Embryonic facial prominence (tissue), 1 donor: Measurements from ENCODE around the gene RHBDD3.

Source experiments
- DNase-seq: peaks from one replicate; pipeline ENCODE4 v3.0.0-alpha.2; 2016; ENCODE audit errors: extremely low spot score

Gene RHBDD3

DNA sequence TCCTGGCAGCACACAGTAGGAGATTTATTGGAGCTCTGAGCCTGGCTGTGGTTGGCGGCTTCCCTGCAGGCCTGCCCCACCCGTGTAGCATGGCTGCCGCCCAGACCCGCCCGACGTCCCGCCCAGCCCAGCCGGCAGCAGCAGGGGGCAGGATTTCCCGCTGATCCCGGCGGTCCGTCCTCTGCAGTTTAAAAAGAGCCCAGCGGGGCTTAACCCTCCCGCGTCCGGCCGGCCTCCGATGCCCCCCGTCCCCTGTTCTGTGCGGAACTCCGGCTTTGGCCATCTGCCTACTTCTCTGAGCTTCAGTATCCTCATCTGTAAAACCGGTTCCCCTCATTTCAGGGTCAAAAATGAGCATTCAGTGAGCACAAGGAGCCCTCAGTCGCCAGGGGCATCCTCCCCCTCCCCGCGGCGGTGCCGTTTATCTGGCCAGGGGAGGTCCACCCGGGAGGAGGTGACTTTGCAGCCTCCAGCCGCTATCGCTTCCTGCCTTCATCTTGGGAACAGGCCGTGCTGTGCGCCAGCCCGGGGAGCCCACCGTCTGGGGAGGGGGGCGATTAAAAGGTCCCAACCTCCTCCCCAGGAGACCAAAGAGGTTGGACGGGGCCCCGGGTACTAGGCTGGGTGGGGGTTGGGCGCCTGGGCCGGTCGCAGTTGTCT is 38.5 kb upstream of the RHBDD3 start, which contains the start of gene GAS2L1:
GAS2L1 (plus strand) TSS at position 476 of the 660 bp plus-strand sequence. CDS start 1,456 bp downstream, outside the sequence.
- DNase-seq = peak; percentile 52

DNA sequence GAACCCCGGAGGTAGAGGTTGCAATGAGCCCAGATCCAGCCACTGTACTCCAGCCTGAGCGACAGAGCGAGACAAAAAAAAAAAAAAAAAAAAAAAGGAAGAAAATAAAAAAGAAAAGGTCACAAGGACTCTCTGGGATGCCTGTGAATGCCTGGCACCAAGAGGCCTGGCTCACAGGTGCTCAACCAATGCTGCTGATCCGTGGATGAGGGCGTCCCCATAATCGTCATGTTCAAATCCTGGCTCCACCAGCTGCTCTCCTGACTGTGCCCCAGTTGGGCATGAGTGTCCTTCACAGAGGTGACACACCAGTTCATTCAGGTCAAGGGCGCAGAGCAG is 38.0 kb upstream of the RHBDD3 start:
- DNase-seq = no peak

DNA sequence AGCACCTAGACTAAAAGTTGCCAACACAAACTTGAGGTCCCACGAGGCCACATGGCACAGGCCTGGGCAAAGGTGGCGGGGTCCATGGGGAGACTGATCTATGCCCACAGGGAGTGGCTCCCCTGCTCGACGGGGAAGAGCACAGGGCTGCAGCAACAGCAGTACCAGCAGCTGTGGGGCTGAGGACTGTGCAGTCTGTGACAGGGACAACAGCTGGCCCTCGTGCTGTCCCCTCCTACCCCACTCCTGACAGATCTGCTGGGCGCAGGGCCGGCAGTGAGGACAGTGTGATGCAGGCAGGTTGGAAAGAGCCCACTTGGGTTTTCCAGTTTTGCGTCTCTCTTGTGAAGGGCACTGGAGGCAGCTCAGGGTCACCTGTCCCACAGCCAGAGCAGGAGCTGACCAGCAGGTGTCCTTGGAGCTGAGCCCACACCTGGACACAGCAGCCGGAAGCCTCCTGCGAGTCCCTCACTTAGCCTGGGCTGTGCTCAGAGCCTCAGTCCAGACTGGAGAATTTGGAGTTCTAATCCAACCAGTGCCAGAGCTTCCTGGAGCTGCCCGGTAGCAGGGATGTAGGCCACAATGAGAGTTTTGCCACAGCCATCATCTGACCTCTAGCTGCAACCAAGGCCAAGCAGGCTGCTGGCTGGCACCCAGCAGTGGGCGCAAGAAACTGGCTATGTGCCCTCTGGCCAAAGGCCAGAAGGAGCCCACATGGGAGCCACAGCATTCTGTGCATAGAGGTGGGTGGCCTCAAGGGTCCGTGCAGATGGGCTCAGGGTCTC is 35.1 kb upstream of the RHBDD3 start:
- DNase-seq = no peak

DNA sequence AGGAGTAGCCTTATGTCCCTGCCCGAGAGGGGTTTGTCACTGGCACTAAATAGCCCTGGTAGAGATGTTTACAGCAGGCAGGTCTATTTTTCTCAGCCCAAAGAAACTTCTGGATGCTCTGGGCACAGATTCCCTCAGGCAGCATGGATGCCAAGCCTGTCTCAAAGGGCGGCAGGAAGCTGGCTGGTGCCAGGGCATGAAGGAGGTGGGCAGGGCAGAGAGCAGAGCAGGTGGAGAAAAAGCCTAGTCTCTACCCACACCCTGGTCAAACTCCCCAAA is 34.6 kb upstream of the RHBDD3 start:
- DNase-seq = no peak

DNA sequence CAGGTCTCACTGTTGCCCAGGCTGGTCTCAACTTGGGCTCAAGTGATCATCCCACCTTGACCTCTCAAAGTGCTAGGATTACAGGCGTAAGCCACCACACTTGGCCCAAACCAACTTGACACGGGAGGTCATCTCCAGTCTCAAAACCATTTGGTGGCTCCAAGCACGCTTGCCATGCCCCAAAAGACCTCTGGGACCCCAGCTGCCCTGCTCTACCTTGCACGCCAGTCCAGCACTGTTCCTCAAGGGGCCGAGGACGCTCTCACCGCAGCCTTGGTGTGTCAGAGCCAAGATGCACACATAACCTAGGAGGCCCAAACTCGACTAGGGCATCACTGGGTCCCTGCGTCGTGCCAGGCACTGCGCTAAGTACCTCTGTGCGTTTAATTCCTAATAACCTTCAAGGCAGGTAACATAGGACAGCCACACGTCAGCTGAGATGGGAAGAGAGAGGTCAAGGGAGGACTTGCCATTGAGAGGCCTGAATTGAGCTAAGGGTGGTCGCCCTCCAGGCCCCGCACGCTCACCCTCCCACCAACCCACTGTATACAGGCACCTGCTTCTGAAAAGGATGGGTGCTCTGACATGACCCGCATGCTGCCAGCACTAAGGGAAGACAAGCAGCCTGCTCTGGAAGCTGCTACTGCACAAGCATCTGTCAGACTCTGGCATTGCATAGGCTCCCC is 34.1 kb upstream of the RHBDD3 start:
- DNase-seq = no peak

DNA sequence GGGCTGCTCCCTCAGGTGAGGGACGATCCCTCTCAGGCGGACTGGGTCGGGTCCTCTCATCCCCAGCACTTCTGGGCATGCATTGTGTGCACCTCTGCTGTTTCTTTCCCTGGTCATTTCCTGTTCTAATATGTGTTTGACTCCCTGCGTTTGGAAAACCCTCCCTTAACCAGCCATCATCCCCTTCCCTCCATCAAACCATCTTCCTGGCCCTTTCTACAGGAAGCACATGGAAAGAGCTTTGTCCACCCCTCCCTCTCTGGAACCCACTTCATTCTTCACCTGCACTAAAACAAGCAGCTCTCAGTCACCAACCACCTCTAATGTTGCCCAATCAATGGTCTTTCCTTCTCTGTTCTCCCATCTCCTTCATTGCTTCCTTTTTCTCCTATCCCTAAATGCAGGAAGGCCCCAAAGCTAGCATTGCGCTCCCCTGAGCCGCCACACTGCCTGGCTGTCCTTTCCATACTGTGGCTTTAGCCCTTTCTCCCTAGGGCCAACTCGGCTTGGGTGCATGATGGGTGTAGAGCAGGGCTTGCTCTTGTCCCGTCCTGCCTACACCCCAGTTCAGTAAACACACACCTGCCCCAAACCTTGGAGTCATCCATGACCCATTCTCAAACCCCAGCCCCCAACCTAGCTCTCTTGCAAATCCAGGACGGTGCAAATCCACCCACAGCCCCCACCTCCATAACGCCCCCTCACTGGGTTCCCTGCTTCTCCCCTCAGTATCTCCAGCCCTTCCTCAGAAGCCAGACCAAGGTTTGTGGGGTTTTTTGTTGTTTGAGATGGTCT is 33.2 kb upstream of the RHBDD3 start:
- DNase-seq = no peak

DNA sequence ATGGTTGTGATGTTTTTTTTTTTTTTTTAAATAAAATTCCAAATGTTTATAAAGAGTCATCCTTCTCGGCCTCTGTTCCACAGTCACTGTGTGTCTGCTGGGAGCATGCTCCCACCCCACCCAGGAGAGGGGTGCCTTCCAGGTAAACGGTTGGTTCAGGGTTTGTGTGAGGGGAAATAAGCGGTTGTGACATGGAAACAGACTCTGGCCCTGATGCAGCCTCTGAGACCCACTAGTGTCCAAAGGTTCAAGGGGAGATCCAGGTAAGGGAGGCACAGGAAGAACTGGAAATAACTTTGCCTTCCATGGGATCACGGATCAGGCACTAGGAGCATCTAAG is 32.7 kb upstream of the RHBDD3 start:
- no peak for DNase-seq

DNA sequence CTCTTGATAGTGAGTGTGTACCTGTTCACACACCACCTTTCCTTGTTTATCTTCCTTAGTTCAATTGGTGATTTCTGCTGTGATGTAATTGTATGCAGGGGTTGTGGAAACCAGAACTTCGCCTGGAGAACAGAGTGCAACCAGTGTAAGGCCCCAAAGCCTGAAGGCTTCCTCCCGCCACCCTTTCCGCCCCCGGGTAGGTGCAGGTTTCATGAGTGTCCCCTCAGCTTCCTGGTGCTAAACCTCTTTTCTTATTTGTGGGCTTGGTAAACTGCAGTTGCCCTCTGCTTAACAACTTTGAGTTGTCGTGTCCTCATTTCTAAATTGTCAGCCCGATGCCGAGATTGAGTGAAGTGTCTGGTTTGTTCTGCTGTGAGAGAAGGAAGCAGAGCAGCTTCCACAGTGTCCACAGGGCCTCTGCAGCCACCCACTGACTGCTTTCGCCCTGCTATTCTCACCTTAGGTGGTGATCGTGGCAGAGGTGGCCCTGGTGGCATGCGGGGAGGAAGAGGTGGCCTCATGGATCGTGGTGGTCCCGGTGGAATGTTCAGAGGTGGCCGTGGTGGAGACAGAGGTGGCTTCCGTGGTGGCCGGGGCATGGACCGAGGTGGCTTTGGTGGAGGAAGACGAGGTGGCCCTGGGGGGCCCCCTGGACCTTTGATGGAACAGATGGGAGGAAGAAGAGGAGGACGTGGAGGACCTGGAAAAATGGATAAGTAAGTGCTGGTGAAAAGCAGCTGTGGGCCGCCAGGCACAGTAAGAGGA is 31.5 kb upstream of the RHBDD3 start:
- no peak for DNase-seq

DNA sequence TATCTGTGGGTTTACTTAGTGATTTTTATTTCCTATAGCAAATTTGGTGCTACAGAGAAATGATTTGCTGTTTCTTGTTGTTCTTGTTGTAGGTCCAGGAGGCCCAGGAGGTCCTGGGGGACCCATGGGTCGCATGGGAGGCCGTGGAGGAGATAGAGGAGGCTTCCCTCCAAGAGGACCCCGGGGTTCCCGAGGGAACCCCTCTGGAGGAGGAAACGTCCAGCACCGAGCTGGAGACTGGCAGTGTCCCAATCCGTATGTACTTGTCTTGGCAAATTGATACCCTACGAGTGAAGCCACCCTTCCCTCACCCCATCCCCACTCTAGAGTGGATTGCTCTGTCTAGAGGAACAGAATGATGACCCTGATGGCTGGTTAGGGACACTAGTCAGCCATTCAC is 30.9 kb upstream of the RHBDD3 start:
- no peak for DNase-seq

DNA sequence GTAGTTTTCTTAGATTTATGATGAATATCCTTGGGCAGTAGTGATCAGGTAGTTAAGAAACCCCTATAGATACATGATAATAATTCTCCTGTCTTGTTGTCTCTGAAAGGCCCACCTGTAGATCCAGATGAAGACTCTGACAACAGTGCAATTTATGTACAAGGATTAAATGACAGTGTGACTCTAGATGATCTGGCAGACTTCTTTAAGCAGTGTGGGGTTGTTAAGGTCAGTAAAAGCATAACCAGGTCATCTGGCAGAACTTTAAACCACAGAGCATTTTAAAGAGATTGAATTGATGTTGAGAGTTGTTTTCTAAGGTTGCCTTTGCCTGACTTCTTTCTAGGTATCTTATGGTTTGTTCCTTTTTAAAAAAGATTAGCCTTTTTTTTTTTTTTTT is 24.6 kb upstream of the RHBDD3 start:
- no peak for DNase-seq

DNA sequence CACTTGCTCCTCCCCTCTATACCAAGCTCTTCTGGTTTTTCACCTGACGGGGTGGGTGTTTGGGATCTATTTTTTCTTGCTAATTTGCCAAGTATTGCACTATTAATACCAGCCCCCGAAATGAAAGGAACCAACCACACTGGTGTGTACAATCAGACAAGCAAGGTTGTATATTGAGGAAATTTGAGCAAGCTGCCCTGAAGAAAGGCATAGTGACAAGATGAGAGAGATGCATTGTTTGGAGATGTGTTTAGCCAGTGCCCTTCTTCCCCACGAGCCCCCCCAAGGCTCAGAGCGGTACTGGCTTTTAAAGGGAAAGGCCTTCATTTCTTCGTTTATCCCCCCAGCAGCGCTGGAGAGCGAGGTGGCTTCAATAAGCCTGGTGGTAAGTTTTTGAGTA is 23.4 kb upstream of the RHBDD3 start:
- no peak for DNase-seq

DNA sequence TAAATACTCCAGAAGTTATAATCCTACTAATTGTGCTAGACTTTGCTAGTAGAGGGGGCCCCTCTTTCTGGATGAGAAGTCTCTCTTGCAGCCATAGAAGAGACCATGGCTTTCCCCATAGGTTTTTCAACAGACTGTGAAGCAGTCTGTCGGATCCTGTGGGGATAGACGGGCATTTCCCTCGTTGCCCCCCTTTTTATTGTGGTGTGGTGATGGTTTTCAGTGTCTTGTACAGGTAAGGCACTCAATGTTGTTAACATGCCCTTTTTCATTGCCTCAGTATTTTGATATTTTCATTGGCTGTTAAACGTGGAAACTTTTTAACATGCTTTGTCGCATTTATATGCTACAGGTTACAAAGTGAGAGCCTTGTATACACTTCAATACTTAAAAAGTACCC is 22.3 kb upstream of the RHBDD3 start:
- no peak for DNase-seq

DNA sequence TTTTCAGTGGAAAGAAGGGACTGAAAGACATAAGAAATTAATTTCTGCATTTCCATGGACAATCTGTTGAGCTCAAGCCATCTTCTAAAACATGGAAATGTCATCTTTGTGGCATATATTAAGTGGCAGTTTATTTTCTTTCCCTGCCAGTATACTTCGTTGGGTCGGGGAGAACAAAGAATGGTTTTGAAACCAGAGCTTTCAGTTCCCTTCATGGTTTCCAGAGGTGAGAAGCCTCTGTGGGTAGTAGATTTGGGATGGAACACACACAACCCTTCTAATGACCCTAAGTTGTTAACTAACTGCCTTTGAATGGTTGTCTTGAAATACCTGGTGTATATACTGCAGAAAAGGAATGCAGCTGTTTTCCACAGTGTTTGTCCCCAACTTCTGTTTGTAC is 21.1 kb upstream of the RHBDD3 start:
- no peak for DNase-seq

DNA sequence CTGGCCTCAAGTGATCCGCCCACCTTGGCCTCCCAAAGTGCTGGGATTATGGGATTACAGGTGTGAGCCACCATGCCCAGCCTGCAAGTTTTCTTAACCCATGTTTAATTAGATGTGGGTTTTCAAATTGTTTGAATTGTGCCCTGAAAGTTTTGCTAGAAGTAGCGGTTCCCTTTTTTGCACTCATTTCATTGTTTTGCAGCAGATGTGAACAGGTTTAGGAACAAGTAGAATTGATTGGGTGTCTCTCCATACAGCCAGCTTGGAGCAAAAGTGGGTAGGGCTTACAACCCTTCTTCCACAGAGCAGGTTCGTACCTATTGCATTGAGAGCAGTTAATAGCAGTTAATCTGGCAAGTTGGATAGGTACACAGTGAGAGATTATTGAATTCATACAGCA is 16.4 kb upstream of the RHBDD3 start:
- DNase-seq = no peak

DNA sequence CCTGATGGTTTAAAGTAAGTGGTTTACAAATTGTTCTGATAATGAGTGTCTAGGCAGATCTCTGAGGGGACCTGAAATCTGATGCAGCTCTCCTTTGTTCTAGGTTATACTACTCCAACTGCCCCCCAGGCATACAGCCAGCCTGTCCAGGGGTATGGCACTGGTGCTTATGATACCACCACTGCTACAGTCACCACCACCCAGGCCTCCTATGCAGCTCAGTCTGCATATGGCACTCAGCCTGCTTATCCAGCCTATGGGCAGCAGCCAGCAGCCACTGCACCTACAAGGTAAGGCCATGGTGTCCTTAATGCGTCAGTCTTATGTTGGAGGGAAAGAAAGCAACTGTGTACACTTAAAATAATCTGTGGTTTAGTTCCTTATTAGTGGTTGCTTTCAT is 10.1 kb upstream of the RHBDD3 start:
- no peak for DNase-seq

DNA sequence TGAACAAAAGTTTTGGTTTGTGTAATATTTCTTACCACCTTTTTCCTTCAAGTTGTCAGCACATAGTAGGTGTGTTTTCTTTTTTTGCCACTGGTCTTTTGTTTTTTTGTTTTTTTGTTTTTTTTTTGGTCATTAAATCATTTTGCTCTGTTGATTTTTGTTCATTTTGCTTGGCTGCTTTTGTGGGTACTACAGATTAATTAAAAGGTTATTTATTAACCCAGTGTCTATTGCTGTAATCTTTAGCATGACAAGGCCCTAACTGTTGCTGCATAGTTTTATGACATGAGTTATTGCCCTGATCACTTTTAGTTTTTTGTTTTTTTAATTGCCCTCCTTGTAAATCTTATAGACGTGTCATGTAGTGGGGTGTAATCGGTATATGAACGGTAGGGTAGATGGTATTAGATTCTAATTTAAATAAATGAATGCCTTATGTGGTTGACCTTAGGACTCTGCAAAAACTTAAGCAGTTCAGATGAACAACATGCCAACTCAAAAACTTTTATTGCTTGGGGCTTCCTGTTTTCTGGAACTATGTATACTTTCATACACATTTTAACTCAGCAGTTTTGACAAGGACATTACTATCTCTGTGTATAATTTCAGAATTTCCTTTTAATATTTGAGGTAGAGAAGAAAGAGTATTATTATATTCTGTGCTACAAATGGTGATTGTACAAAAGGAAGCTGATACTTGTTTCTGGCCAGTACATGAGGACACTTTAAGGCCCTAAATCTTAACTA is 8.2 kb upstream of the RHBDD3 start:
- DNase-seq = no peak

DNA sequence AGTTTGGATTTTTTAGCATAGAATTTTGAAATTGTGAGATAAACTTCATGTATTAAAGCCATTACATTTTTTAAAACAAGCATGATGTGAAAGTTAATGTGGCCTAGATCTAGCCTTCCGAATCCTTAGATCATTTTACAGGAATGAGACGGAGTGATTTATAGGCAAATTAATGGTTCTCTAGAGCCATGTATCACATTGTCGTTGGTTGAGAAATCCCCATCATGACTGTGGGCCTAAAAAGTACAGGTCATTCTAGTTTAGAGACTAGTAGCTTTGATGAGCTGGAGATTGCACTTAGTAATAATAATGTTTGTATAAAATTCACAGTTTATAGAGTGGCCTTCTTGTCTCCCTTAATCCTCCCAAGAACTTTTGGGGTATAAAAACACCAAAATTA is 7.4 kb upstream of the RHBDD3 start:
- DNase-seq = no peak

DNA sequence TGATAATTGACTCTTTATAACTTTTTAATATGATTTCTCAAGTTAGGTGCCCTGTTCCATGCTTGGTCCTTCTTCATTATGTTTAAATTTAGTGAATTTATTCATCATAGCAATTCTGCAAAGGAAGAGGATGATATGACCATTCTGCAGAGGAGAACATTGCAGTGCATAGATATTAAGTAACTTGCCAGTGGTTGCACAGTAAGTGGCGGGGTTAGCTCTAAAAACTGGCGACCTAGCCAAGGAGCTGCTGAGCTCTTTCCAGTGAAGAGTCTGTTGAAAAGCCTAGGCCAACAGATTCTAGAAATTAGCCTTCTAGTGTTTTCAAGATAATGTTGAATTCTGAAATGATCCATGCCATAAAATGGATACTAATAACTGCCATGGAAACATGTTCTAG is 4.8 kb upstream of the RHBDD3 start:
- no peak for DNase-seq

DNA sequence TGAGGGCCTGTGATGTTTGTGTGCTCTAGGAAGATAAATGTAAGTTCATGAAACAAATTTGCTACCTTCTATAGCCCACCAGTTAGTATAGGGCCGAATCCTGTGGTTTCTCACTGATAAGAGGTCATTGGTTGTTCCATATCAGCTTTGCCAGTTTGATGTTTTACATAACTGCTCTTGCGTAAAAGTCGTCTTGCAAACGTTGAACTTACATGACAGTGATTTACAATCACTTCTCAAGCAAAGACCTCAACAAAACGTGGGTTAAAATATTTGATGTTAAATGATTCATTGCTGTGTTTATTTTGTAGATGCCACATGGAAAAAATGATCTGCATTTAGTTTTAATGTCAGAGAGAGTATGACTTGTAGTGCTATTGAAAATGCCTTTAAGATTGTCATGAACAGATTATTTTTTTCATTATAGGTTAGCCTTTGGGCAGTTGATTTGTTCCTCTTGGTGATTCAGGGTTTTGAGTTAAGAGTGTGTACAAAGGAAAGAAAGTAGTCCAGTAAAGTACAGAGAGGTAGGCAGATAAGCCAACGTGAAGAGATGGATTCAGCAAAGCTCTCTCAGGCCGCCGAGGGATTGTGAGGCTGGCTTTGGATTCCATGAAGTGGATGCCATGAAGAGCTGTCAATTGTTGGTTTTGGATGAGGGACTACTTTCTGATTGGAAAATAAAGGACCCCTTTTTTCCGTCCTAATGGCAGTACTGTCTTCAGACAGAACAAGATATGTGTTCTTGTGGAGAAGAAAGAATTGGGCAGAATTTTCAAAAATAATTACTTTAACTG is 2.9 kb upstream of the RHBDD3 start:
- no peak for DNase-seq

DNA sequence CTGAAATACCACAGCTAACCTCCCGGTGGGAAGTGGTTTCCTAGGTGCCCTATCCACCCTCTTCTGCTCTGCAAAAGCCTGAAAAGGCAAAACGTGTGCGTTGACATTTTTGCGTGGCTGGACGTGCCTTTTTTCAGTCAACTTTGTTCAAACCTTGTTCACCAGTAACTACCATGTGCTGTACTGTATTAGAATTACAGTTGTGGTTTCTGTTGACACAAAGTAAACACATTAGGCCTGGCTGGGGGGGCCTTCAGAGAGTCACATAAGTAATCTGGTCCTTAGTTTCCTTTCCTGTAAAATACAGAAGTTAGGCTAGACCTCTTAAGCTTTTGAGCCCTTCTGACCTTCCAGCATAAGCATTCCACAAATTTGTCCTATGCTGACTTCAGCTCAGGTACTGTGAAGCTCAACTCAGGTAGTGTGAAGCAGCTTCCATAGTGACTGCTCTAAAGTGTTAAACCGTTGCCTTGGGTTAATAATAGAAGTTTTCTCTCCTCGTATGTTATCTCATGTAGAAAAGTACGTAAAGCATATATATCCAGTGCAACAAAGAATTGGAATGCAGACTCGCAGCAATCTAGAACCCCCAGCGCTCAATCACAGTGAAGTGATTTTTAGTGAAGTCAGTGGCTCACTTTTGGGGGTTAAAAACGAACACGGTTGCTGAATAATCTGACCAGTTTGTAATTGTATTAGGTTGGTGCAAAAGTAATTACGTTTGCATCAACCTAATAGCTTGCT is 2.1 kb upstream of the RHBDD3 start:
- no peak for DNase-seq
